GM23338 (cell line): ENCODE measurements around the gene IER5. TPM values are rescaled to one million over a fixed set of nuclear protein-coding genes. Genes with fewer than 3 reads are reported as not detected.

ENCODE experiments used
- ATAC-seq: fragments of 200-7000 bp; cut with Tn5 transposase; 3 replicates; pipeline ENCODE4 v1.9.1; 2020
- DNase-seq: peaks from one replicate; pipeline ENCODE4 v3.0.0-alpha.2; 2015; ENCODE audit warnings: low spot score
- H2AFZ ChIP-seq: fragments of 200-600 bp; sonication (generic); 2 replicates; pipeline ENCODE4 v1.8.0; 2016; ENCODE audit warnings: antibody characterized with exemption, mild to moderate bottlenecking, moderate library complexity
- H3F3A ChIP-seq: fragments of 200-600 bp; sonication (generic); replicated peaks from 2 replicates; pipeline ENCODE4 v1.8.0; 2017; ENCODE audit warnings: antibody characterized with exemption, mixed run types, low read depth
- H3K27ac ChIP-seq: fragments of 200-600 bp; sonication (generic); 2 replicates; pipeline ENCODE4 v1.6.1; 2016; ENCODE audit warnings: low read depth
- H3K27me3 ChIP-seq: fragments of 200-600 bp; sonication (generic); 2 replicates; pipeline ENCODE4 v1.8.0; 2016; ENCODE audit warnings: mild to moderate bottlenecking, mixed run types, moderate library complexity; ENCODE audit not compliant: insufficient read depth
- H3K36me3 ChIP-seq: fragments of 200-600 bp; sonication (generic); 2 replicates; pipeline ENCODE4 v1.8.0; 2016; ENCODE audit warnings: mild to moderate bottlenecking; ENCODE audit not compliant: insufficient read depth
- H3K4me1 ChIP-seq: fragments of 200-600 bp; sonication (generic); 2 replicates; pipeline ENCODE4 v1.8.0; 2016; ENCODE audit warnings: mild to moderate bottlenecking, moderate library complexity; ENCODE audit not compliant: insufficient read depth
- H3K4me2 ChIP-seq: fragments of 200-600 bp; sonication (generic); 2 replicates; pipeline ENCODE4 v1.7.1; 2017; ENCODE audit warnings: mixed run types
- H3K4me3 ChIP-seq: fragments of 200-600 bp; sonication (generic); 2 replicates; pipeline ENCODE4 v1.6.1; 2016; ENCODE audit warnings: mixed run types
- H3K79me2 ChIP-seq: fragments of 200-600 bp; sonication (generic); replicated peaks from 2 replicates; pipeline ENCODE4 v1.8.0; 2017; ENCODE audit warnings: mild to moderate bottlenecking; ENCODE audit not compliant: insufficient read depth
- H3K9me2 ChIP-seq: fragments of 200-600 bp; sonication (generic); 2 replicates; pipeline ENCODE4 v1.8.0; 2017; ENCODE audit not compliant: insufficient read depth
- H4K20me1 ChIP-seq: fragments of 200-600 bp; sonication (generic); replicated peaks from 2 replicates; pipeline ENCODE4 v1.8.0; 2017; ENCODE audit warnings: mild to moderate bottlenecking; ENCODE audit not compliant: insufficient read depth
- H3K27ac Mint-ChIP-seq: 2 replicates; pipeline ENCODE4 v1.8.0; 2020; ENCODE audit warnings: inconsistent platforms, mild to moderate bottlenecking, moderate library complexity, mixed read lengths
- H3K27me3 Mint-ChIP-seq: 3 replicates; pipeline ENCODE4 v1.8.0; 2022; ENCODE audit warnings: low read depth, mild to moderate bottlenecking, moderate library complexity, mixed read lengths, inconsistent platforms; ENCODE audit not compliant: insufficient read depth, poor library complexity
- H3K36me3 Mint-ChIP-seq: 3 replicates; pipeline ENCODE4 v1.8.0; 2021; ENCODE audit warnings: low read depth, mild to moderate bottlenecking, inconsistent platforms, moderate library complexity, mixed read lengths
- H3K4me1 Mint-ChIP-seq: 3 replicates; pipeline ENCODE4 v1.8.0; 2020; ENCODE audit warnings: mild to moderate bottlenecking, inconsistent platforms, mixed read lengths
- H3K4me3 Mint-ChIP-seq: 3 replicates; pipeline ENCODE4 v1.8.0; 2021; ENCODE audit warnings: moderate library complexity, mild to moderate bottlenecking, inconsistent platforms, mixed read lengths
- H3K9me3 Mint-ChIP-seq: 3 replicates; pipeline ENCODE4 v1.8.0; 2020; ENCODE audit warnings: moderate library complexity, mild to moderate bottlenecking, inconsistent platforms, mixed read lengths
- CREB1 ChIP-seq: fragments of 250-450 bp; sonication (Bioruptor Pico); IDR thresholded peaks from 2 replicates; pipeline ENCODE4 v1.5.0; 2020; ENCODE audit warnings: low read depth, mild to moderate bottlenecking, moderate library complexity
- CTCF ChIP-seq, 2 experiments: fragments of 200-600 bp in 1 of 2; sonication (generic) in 1 of 2; conservative IDR thresholded peaks; 2 replicates each; pipeline versions ENCODE4 v1.5.1 to v1.6.1; 2016 to 2017; ENCODE audit warnings: antibody characterized with exemption in 2 of 2, low read depth in 2 of 2, mild to moderate bottlenecking in 2 of 2, moderate library complexity in 1 of 2
- EZH2 ChIP-seq: fragments of 200-600 bp; sonication (generic); IDR thresholded peaks from one replicate; pipeline ENCODE4 v1.8.0; 2017; ENCODE audit warnings: antibody characterized with exemption, mild to moderate bottlenecking, low read depth; ENCODE audit not compliant: unreplicated experiment
- EZH2phosphoT487 ChIP-seq: fragments of 200-600 bp; sonication (generic); IDR thresholded peaks from one replicate; pipeline ENCODE4 v1.8.1; 2018; ENCODE audit warnings: antibody characterized with exemption; ENCODE audit not compliant: unreplicated experiment
- JUNB ChIP-seq: IDR thresholded peaks from one replicate; pipeline ENCODE4 v1.6.1; 2016; ENCODE audit warnings: antibody characterized with exemption; ENCODE audit not compliant: unreplicated experiment
- NANOG ChIP-seq: IDR thresholded peaks from 2 replicates; pipeline ENCODE4 v1.6.1; 2016; ENCODE audit warnings: antibody characterized with exemption, borderline replicate concordance
- POLR2AphosphoS5 ChIP-seq: IDR thresholded peaks from 2 replicates; pipeline ENCODE4 v1.6.1; 2016; ENCODE audit warnings: antibody characterized with exemption, low read depth
- REST ChIP-seq: IDR thresholded peaks from one replicate; pipeline ENCODE4 v1.6.1; 2018; ENCODE audit warnings: antibody characterized with exemption; ENCODE audit not compliant: unreplicated experiment
- ZNF114 ChIP-seq: fragments of 250-450 bp; sonication (Bioruptor Pico); IDR thresholded peaks from 2 replicates; pipeline ENCODE4 v1.5.0; 2020; ENCODE audit warnings: mild to moderate bottlenecking, moderate library complexity
- ZNF331 ChIP-seq: fragments of 250-450 bp; sonication (Bioruptor Pico); IDR thresholded peaks from 2 replicates; pipeline ENCODE4 v1.5.0; 2020; ENCODE audit warnings: low read depth, mild to moderate bottlenecking, moderate library complexity
- polyA plus RNA-seq: library from polyadenylated mRNA; unstranded; fragments of >200 nt; fragmentation: Nextera tagmentation; extraction: Ambion mirVana; gene quantifications from 2 replicates; pipeline ENCODE4 v1.2.1, GENCODE V29; 2016
- total RNA-seq: library from RNA; depleted of rRNA; stranded (reverse); fragments of >200 nt; shearing (Covaris generic); gene quantifications from 2 replicates; pipeline ENCODE4 v1.2.3, GENCODE V29; 2014

Gene IER5
- total and polyA plus RNA-seq, 2 experiments from 2014 or later, result 3.8 to 9.5 TPM

- TF ChIP-seq REST (no peak), EZH2phosphoT487 (no peak), ZNF114 (no peak)
Observed at GRCh38 chr1:181119093-181119989, 30.8 kb downstream of the IER5 start (continued).

- Mint-ChIP-seq H3K27me3 (peaks cover 7% of the 10 kb centered on the region), H3K36me3 (no peaks in the 10 kb centered on the region), H3K4me3 (no peak overlapping the region), H3K9me3 (no peaks in the 10 kb centered on the region; the same call in 2 of the 3 replicates), H3K27ac (no peak overlapping the region), H3K4me1 (peaks cover 12% of the 10 kb centered on the region)
- H2AFZ ChIP-seq, result no peak overlapping the region
- H3K27me3 ChIP-seq, result no peaks in the 10 kb centered on the region
- no peaks in the 10 kb centered on the region for H3K4me1 ChIP-seq
- no peak overlapping the region for H3K27ac ChIP-seq
- H3K36me3 ChIP-seq, result no peaks in the 10 kb centered on the region
- H3K4me3 ChIP-seq, result no peak overlapping the region
- ATAC-seq (no peak), DNase-seq (no peak)
- H4K20me1 ChIP-seq, result no peaks in the 10 kb centered on the region
- no peaks in the 10 kb centered on the region for H3K9me2 ChIP-seq
- no peaks in the 10 kb centered on the region for H3F3A ChIP-seq
- no peak overlapping the region for H3K4me2 ChIP-seq
- H3K79me2 ChIP-seq, result no peaks in the 10 kb centered on the region
- no peak for TF ChIP-seq EZH2phosphoT487
- no peak for TF ChIP-seq POLR2AphosphoS5
- TF ChIP-seq ZNF114, result no peak
- TF ChIP-seq ZNF331 (CRISPR knock-in tag), result no peak
- no peak for TF ChIP-seq REST
- TF ChIP-seq JUNB, result no peak
- no peak for TF ChIP-seq CTCF (conservative IDR thresholded peaks at IDR 0.05; ENCODE audit: low read depth in 2 of 2)
- TF ChIP-seq CREB1 (CRISPR knock-in tag), result no peak
- TF ChIP-seq NANOG, result no peak
- no peak for TF ChIP-seq EZH2
Observed at GRCh38 chr1:181120924-181121323, 32.4 kb downstream of the IER5 start.
